Activated T-cell treated with anti-CD3 and anti-CD28 coated beads for 1 hour (primary cell): ENCODE results near the gene ZDHHC20.

Experiments used
- DNase-seq: peaks from one replicate; pipeline ENCODE4 v3.0.0-alpha.2; 2020; ENCODE audit warnings: low read depth

The ZDHHC20 gene

GRCh38 chr13:21458813-21459701, at the start of gene ZDHHC20:
TSS of gene ZDHHC20 (minus strand) at chr13:21459303. CDS start at chr13:21459171, 132 bp downstream.
- DNase-seq: peak; percentile 87

GRCh38 chr13:21504379-21504778, 45.3 kb upstream of the ZDHHC20 start:
- DNase-seq: no peak

GRCh38 chr13:21501686-21502085, 42.6 kb upstream of the ZDHHC20 start:
- no peak for DNase-seq

- DNase-seq: no peak
These were observed 27.2 kb upstream of the ZDHHC20 start for GRCh38 chr13:21486322-21486721.

- DNase-seq: no peak
These were observed 24.6 kb upstream of the ZDHHC20 start for GRCh38 chr13:21483748-21484147.

- DNase-seq: no peak
These were observed 22.3 kb upstream of the ZDHHC20 start for GRCh38 chr13:21481359-21481758.

GRCh38 chr13:21478881-21479808, 20.0 kb upstream of the ZDHHC20 start:
- DNase-seq: no peak

- peak; percentile 70 for DNase-seq
These were observed 17.9 kb upstream of the ZDHHC20 start for GRCh38 chr13:21476893-21477472.

GRCh38 chr13:21475115-21475514, 16.0 kb upstream of the ZDHHC20 start:
- no peak for DNase-seq

GRCh38 chr13:21470785-21471184, 11.7 kb upstream of the ZDHHC20 start:
- no peak for DNase-seq

GRCh38 chr13:21466527-21466926, 7.4 kb upstream of the ZDHHC20 start:
- no peak for DNase-seq

GRCh38 chr13:21465710-21466160, 6.6 kb upstream of the ZDHHC20 start:
- no peak for DNase-seq

- no peak for DNase-seq
These were observed 4.3 kb upstream of the ZDHHC20 start for GRCh38 chr13:21463424-21463823.

- no peak for DNase-seq
These were observed 2.0 kb upstream of the ZDHHC20 start for GRCh38 chr13:21461131-21461530.

GRCh38 chr13:21458451-21458812, 671 bp downstream of the ZDHHC20 start:
- peak; percentile 31 for DNase-seq

- no peak for DNase-seq
These were observed 5.6 kb downstream of the ZDHHC20 start for GRCh38 chr13:21453387-21454081.

- no peak for DNase-seq
These were observed 8.2 kb downstream of the ZDHHC20 start for GRCh38 chr13:21450936-21451335.

- no peak for DNase-seq
These were observed 12.4 kb downstream of the ZDHHC20 start for GRCh38 chr13:21446656-21447055.

- DNase-seq: no peak
These were observed 13.3 kb downstream of the ZDHHC20 start for GRCh38 chr13:21445759-21446158.

GRCh38 chr13:21443171-21443570, 15.9 kb downstream of the ZDHHC20 start:
- DNase-seq: no peak

GRCh38 chr13:21436582-21436981, 22.5 kb downstream of the ZDHHC20 start:
- no peak for DNase-seq

- peak; percentile 19 for DNase-seq
These were observed 23.4 kb downstream of the ZDHHC20 start for GRCh38 chr13:21435687-21436151.
